BJ (cell line): ENCODE results near the gene JAML. TPM values are rescaled to one million over a fixed set of nuclear protein-coding genes. Genes with fewer than 3 reads are reported as not detected.

Source experiments
- CTCF ChIA-PET: fragments of 350-600 bp; formaldehyde crosslinking; extraction: SDS; loops from one replicate; lab custom pipeline; 2021; ENCODE audit warnings: antibody characterized with exemption, inconsistent platforms; lab: Yijun Ruan, JAX
- POLR2A ChIA-PET: fragments of 300-600 bp; sonication (Branson Sonifier 250); formaldehyde crosslinking; extraction: SDS; loops from one replicate; lab custom pipeline; 2021; ENCODE audit warnings: antibody characterized with exemption; lab: Charles Lee
- DNase-seq: peaks from one replicate; pipeline ENCODE4 v3.0.0-alpha.2; 2011; ENCODE audit warnings: low read depth
- H3K27me3 ChIP-seq: 2 replicates; pipeline ENCODE4 v1.6.0; 2011; ENCODE audit warnings: low read length; ENCODE audit not compliant: control insufficient read depth, insufficient read depth
- H3K36me3 ChIP-seq: 2 replicates; pipeline ENCODE4 v1.5.1; 2011; ENCODE audit warnings: low read length; ENCODE audit not compliant: control insufficient read depth, insufficient read depth
- H3K4me3 ChIP-seq: 2 replicates; pipeline ENCODE4 v1.5.1; 2011; ENCODE audit warnings: low read depth, mild to moderate bottlenecking, control low read depth, low read length
- polyA plus RNA-seq: library from polyadenylated mRNA; depleted of rRNA; stranded (reverse); fragments of >200 nt; gene quantifications from 2 replicates; pipeline ENCODE4 v1.2.3, GENCODE V29; 2011
- TF ChIP-seq, protein P1 (sequence below): IDR thresholded peaks from 2 replicates; pipeline ENCODE4 v1.5.1; 2011; ENCODE audit warnings: low read depth, mild to moderate bottlenecking, control low read depth, inconsistent platforms, low read length, moderate library complexity; ENCODE audit not compliant: insufficient read depth

Gene JAML
- polyA plus RNA-seq, 1 experiment = not detected

- ChIA-PET CTCF (interaction anchor here (1.1 to 1.4 kb wide), 3 partner anchors 18 to 131 kb away, joined by 3 to 5 read pairs (median 4); no protein-coding TSS in a partner anchor), POLR2A (no interaction called here)
- no peak for DNase-seq
- Histone ChIP-seq H3K4me3 (no peak overlapping the region), H3K27me3 (peaks cover 11% of the 10 kb centered on the region), H3K36me3 (no peaks in the 10 kb centered on the region)
- TF ChIP-seq, protein P1, sequence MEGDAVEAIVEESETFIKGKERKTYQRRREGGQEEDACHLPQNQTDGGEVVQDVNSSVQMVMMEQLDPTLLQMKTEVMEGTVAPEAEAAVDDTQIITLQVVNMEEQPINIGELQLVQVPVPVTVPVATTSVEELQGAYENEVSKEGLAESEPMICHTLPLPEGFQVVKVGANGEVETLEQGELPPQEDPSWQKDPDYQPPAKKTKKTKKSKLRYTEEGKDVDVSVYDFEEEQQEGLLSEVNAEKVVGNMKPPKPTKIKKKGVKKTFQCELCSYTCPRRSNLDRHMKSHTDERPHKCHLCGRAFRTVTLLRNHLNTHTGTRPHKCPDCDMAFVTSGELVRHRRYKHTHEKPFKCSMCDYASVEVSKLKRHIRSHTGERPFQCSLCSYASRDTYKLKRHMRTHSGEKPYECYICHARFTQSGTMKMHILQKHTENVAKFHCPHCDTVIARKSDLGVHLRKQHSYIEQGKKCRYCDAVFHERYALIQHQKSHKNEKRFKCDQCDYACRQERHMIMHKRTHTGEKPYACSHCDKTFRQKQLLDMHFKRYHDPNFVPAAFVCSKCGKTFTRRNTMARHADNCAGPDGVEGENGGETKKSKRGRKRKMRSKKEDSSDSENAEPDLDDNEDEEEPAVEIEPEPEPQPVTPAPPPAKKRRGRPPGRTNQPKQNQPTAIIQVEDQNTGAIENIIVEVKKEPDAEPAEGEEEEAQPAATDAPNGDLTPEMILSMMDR = no peak
These were observed 8.0 kb downstream of the JAML start for GRCh38 chr11:118216621-118217481.

- Histone ChIP-seq H3K36me3 (no peaks in the 10 kb centered on the region), H3K4me3 (no peak overlapping the region), H3K27me3 (peaks cover 11% of the 10 kb centered on the region)
- CTCF ChIA-PET = interaction anchor here (1.1 to 1.4 kb wide), 2 partner anchors 17 to 44 kb away, joined by 4 to 5 read pairs; no protein-coding TSS in a partner anchor
- TF ChIP-seq, protein P1 = no peak
- POLR2A ChIA-PET = no interaction called here
- DNase-seq = no peak
These were observed 9.0 kb downstream of the JAML start for GRCh38 chr11:118215765-118216164.

DNA sequence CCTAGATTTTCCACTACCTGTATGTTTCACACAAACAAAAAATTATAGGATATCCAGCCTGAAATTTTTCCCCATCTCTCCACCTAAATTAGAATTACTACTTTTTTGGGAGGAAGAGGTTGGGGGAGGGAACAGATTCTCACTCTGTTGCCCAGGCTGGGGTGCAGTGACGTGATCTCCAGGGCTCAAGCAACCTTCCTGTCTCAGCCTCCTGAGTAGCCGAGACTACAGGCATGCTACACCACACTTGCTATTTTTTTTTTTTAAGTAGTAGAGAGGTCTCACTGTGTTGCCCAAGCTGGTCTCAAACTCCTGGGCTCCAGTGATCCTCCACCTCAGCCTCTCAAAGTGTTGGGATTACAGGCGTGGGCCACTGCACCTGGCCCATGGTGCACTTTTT, 9.5 kb downstream of the JAML start:
- Histone ChIP-seq H3K4me3 (no peak overlapping the region), H3K27me3 (peaks cover 13% of the 10 kb centered on the region), H3K36me3 (no peaks in the 10 kb centered on the region)
- TF ChIP-seq, protein P1 = no peak
- DNase-seq = no peak
- POLR2A ChIA-PET = no interaction called here
- CTCF ChIA-PET = interaction anchor here (2.3 kb wide), 1 partner anchor 17 kb away, joined by 10 read pairs; no protein-coding TSS in a partner anchor

DNA sequence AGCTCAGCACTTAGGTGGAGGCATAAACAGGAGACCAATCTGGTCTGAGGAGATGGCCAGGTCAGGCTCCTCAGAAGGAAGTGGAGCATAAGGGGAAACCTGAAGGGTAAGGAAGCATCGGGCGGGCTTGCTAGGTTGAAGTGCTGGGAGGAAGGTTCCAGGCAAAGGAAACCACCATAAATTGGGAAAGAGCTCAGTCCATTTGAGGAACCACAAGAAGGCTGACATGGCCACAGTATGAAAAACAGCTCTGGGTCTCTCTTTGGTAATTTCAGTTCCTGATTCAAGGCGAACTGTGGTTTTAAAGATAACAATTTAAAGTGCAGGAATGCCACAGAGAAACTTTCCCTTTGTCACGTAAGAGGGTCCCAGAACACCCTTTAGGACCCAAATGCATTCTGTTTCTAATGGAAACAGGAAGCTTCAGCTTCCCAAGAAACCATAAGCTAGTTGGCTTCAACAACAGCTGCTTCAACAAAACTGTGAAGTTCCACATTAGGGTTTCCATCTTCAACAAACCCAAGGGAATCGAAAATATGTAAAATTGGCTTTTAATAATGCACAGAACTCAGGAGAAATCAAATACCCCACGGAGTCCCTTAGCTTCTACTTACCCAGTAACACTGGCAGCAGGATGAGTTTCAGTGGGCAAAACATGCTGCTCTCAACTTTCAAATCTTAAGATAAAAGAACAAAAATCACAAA, 10.4 kb downstream of the JAML start:
- ChIA-PET CTCF (interaction anchor here (0.8 to 2.3 kb wide), 3 partner anchors 16 to 137 kb away, joined by 3 to 10 read pairs (median 3); no protein-coding TSS in a partner anchor), POLR2A (no interaction called here)
- Histone ChIP-seq H3K4me3 (no peak overlapping the region), H3K36me3 (no peaks in the 10 kb centered on the region), H3K27me3 (peaks cover 10% of the 10 kb centered on the region; the same call in 1 of the 2 replicates)
- TF ChIP-seq, protein P1 = no peak
- DNase-seq = no peak

- Histone ChIP-seq H3K27me3 (peaks cover 10% of the 10 kb centered on the region; the same call in 1 of the 2 replicates), H3K36me3 (no peaks in the 10 kb centered on the region), H3K4me3 (no peak overlapping the region)
- TF ChIP-seq, protein P1 = no peak
- CTCF ChIA-PET = interaction anchor here (0.8 to 2.3 kb wide), 4 partner anchors 12 to 42 kb away, joined by 3 to 10 read pairs (median 4); no protein-coding TSS in a partner anchor
- DNase-seq = no peak
- POLR2A ChIA-PET = no interaction called here
These were observed 11.0 kb downstream of the JAML start for GRCh38 chr11:118213781-118214180.
